NCI-H187 treated with DMSO at 0.1 percent for 48 hours (cell line): ENCODE data around the gene SPATA17.
"Not testable (repeated sequence)": the region's sequence is repeated elsewhere in the genome, so short reads cannot be mapped to it uniquely, and the experiment has no call there.

Experiments used
- DNase-seq: peaks from one replicate; lab custom pipeline; 2025; lab: John Stamatoyannopoulos, UW

The SPATA17 gene

GRCh38 chr1:217674028-217674729, 43.0 kb downstream of the SPATA17 start:
- no peak for DNase-seq

- DNase-seq, result no peak
Observed at GRCh38 chr1:217681806-217682205, 50.7 kb downstream of the SPATA17 start.

GRCh38 chr1:217687511-217687910, 56.4 kb downstream of the SPATA17 start:
- DNase-seq, result no peak

- not testable (repeated sequence) for DNase-seq
Observed at GRCh38 chr1:217696140-217696539, 65.0 kb downstream of the SPATA17 start.

- DNase-seq, result no peak
Observed at GRCh38 chr1:217703326-217703725, 72.2 kb downstream of the SPATA17 start.

- no peak for DNase-seq
Observed at GRCh38 chr1:217712925-217713597, 81.9 kb downstream of the SPATA17 start.

- no peak for DNase-seq
Observed at GRCh38 chr1:217715681-217716080, 84.5 kb downstream of the SPATA17 start.

GRCh38 chr1:217717959-217718358, 86.8 kb downstream of the SPATA17 start:
- DNase-seq, result no peak

GRCh38 chr1:217718873-217719272, 87.7 kb downstream of the SPATA17 start:
- DNase-seq, result no peak

GRCh38 chr1:217721692-217722091, 90.5 kb downstream of the SPATA17 start:
- DNase-seq, result no peak

GRCh38 chr1:217734973-217735372, 103.8 kb downstream of the SPATA17 start:
- no peak for DNase-seq

- no peak for DNase-seq
Observed at GRCh38 chr1:217747156-217747769, 116.1 kb downstream of the SPATA17 start.

- no peak for DNase-seq
Observed at GRCh38 chr1:217769768-217770167, 138.6 kb downstream of the SPATA17 start.

GRCh38 chr1:217770918-217771317, 139.8 kb downstream of the SPATA17 start:
- no peak for DNase-seq

- DNase-seq, result no peak
Observed at GRCh38 chr1:217776693-217777092, 145.5 kb downstream of the SPATA17 start.

- DNase-seq, result no peak
Observed at GRCh38 chr1:217781056-217781455, 149.9 kb downstream of the SPATA17 start.

GRCh38 chr1:217791091-217791490, 159.9 kb downstream of the SPATA17 start:
- no peak for DNase-seq

GRCh38 chr1:217805792-217806191, 174.6 kb downstream of the SPATA17 start:
- DNase-seq, result no peak

GRCh38 chr1:217812175-217812574, 181.0 kb downstream of the SPATA17 start:
- DNase-seq, result no peak

GRCh38 chr1:217813031-217813430, 181.9 kb downstream of the SPATA17 start:
- DNase-seq, result no peak

- DNase-seq, result no peak
Observed at GRCh38 chr1:217837691-217838090, 206.5 kb downstream of the SPATA17 start.

GRCh38 chr1:217839161-217839560, 208.0 kb downstream of the SPATA17 start:
- DNase-seq, result no peak

- no peak for DNase-seq
Observed at GRCh38 chr1:217846733-217847132, 215.6 kb downstream of the SPATA17 start.
